Measurements from ENCODE around the gene CNTD1. TPM values are rescaled to one million over a fixed set of nuclear protein-coding genes. Genes with fewer than 3 reads are reported as not detected.
A peak's percentile ranks its signal among the peaks of the same experiment; 100 is the strongest.

CNTD1 gene
- total RNA-seq, 1 experiment from 2014 or later, result not detected

- ChIA-PET POLR2A (interaction anchor here (0.7 to 2.5 kb wide), 3 partner anchors 14 to 102 kb away, joined by 3 to 15 read pairs (median 4); partner anchors contain the start of gene PSME3), CTCF (interaction anchor here (1.5 to 5.0 kb wide), 2 partner anchors 82 to 91 kb away, joined by 5 to 60 read pairs; no protein-coding TSS in a partner anchor)
- H3K27ac Mint-ChIP-seq (ENCODE audit: low read depth, unreplicated experiment), result no peak overlapping the region
- intact Hi-C loops (cut with micrococcal nuclease), result no loop called here
- peaks cover 13% of the 10 kb centered on the region for H3K4me1 Mint-ChIP-seq (ENCODE audit: insufficient read depth, unreplicated experiment)
- peak; percentile 70 for DNase-seq (ENCODE audit: unreplicated experiment)
- no peaks in the 10 kb centered on the region for H3K9me3 Mint-ChIP-seq (ENCODE audit: unreplicated experiment)
- H3K4me3 Mint-ChIP-seq (ENCODE audit: unreplicated experiment), result no peak overlapping the region
- H3K36me3 Mint-ChIP-seq (ENCODE audit: insufficient read depth, unreplicated experiment), result peaks cover 31% of the 10 kb centered on the region
- no peak for TF ChIP-seq CTCF (IDR thresholded peaks at IDR 0.05; ENCODE audit: unreplicated experiment)
- H3K27me3 Mint-ChIP-seq (ENCODE audit: insufficient read depth, unreplicated experiment), result peaks cover 13% of the 10 kb centered on the region
- no TSS peak for BruUV-seq (replicated peaks)
These were observed 48.1 kb downstream of the CNTD1 start for GRCh38 chr17:42846594-42847280.

DNA sequence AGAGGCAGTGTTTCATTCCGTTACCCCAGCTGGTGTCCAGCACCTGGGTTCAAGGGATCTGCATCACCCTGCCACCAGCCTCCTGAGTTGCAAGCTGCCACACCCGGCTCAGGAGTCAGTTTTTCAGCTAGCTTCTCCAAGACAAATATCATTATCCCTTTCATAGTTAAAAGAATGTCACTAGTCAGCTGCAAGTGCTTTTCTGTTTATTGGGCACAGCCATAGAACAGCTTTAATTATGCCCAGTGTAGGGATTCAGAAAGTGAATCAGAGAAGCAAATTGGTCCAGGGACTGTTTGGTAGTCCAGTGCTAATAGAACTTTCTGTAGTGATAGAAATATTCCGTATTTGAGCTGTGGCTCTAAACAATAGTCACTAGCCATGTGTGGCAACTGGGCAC lies 49.4 kb downstream of the CNTD1 start:
- DNase-seq (ENCODE audit: unreplicated experiment), result no peak
- intact Hi-C loops (cut with micrococcal nuclease), result no loop called here
- Mint-ChIP-seq H3K27ac (ENCODE audit: low read depth, unreplicated experiment) (no peak overlapping the region), H3K4me3 (ENCODE audit: unreplicated experiment) (no peak overlapping the region), H3K9me3 (ENCODE audit: unreplicated experiment) (no peaks in the 10 kb centered on the region), H3K36me3 (ENCODE audit: insufficient read depth, unreplicated experiment) (peaks cover 18% of the 10 kb centered on the region), H3K4me1 (ENCODE audit: insufficient read depth, unreplicated experiment) (peaks cover 13% of the 10 kb centered on the region), H3K27me3 (ENCODE audit: insufficient read depth, unreplicated experiment) (peaks cover 13% of the 10 kb centered on the region)
- no peak for TF ChIP-seq CTCF (IDR thresholded peaks at IDR 0.05; ENCODE audit: unreplicated experiment)
- no TSS peak for BruUV-seq (replicated peaks)
- POLR2A ChIA-PET, result interaction anchor here (0.7 to 1.4 kb wide), 4 partner anchors 15 to 89 kb away, joined by 3 to 8 read pairs (median 3); partner anchors contain the start of gene PSME3
- CTCF ChIA-PET, result interaction anchor here (0.5 to 2.0 kb wide), 6 partner anchors 81 to 851 kb away, joined by 3 to 9 read pairs (median 4); partner anchors contain the start of gene RND2

DNA sequence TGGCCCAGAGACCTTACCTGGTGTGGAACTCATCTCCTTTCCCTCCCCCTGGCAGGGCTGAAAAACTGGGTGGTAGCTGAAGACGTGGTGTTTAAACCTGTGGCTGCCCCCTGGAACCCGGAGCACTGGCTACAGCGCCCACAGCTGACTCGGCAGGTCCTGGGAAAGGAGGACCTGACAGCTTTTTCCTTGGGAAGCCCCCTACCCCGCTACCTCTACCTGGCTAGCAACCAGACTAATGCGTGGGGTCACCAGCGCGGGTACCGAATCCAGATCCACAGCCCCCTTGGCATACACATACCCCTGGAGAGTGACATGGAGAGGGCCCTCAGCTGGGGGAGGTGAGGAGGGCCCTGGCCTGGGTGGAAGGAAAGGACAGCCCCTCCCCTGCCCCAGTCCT lies 50.4 kb downstream of the CNTD1 start:
- TF ChIP-seq CTCF (IDR thresholded peaks at IDR 0.05; ENCODE audit: unreplicated experiment), result no peak
- Mint-ChIP-seq H3K27ac (ENCODE audit: low read depth, unreplicated experiment) (no peak overlapping the region), H3K4me1 (ENCODE audit: insufficient read depth, unreplicated experiment) (peaks cover 13% of the 10 kb centered on the region), H3K9me3 (ENCODE audit: unreplicated experiment) (no peaks in the 10 kb centered on the region), H3K36me3 (ENCODE audit: insufficient read depth, unreplicated experiment) (peaks cover 8% of the 10 kb centered on the region), H3K4me3 (ENCODE audit: unreplicated experiment) (no peak overlapping the region), H3K27me3 (ENCODE audit: insufficient read depth, unreplicated experiment) (peaks cover 22% of the 10 kb centered on the region)
- POLR2A ChIA-PET, result interaction anchor here (0.9 to 1.4 kb wide), 2 partner anchors 16 to 88 kb away, joined by 3 to 8 read pairs; partner anchors contain the start of gene PSME3
- DNase-seq (ENCODE audit: unreplicated experiment), result no peak
- intact Hi-C loops (cut with micrococcal nuclease), result no loop called here
- BruUV-seq (replicated peaks), result no TSS peak
- CTCF ChIA-PET, result interaction anchor here (0.9 to 2.0 kb wide), 5 partner anchors 15 to 176 kb away, joined by 3 to 9 read pairs (median 4); partner anchors contain the start of gene RND2

GRCh38 chr17:42849451-42850181 lies 51.0 kb downstream of the CNTD1 start:
- no TSS peak for BruUV-seq (replicated peaks)
- intact Hi-C loops (cut with micrococcal nuclease), result no loop called here
- ChIA-PET POLR2A (no interaction called here), CTCF (interaction anchor here (0.6 to 2.0 kb wide), 6 partner anchors 14 to 89 kb away, joined by 3 to 9 read pairs (median 6); no protein-coding TSS in a partner anchor)
- H3K27me3 Mint-ChIP-seq (ENCODE audit: insufficient read depth, unreplicated experiment), result peaks cover 26% of the 10 kb centered on the region
- H3K27ac Mint-ChIP-seq (ENCODE audit: low read depth, unreplicated experiment), result no peak overlapping the region
- peaks cover 13% of the 10 kb centered on the region for H3K4me1 Mint-ChIP-seq (ENCODE audit: insufficient read depth, unreplicated experiment)
- no peak overlapping the region for H3K4me3 Mint-ChIP-seq (ENCODE audit: unreplicated experiment)
- H3K9me3 Mint-ChIP-seq (ENCODE audit: unreplicated experiment), result no peaks in the 10 kb centered on the region
- no peak for TF ChIP-seq CTCF (IDR thresholded peaks at IDR 0.05; ENCODE audit: unreplicated experiment)
- no peak for DNase-seq (ENCODE audit: unreplicated experiment)
- peaks cover 7% of the 10 kb centered on the region for H3K36me3 Mint-ChIP-seq (ENCODE audit: insufficient read depth, unreplicated experiment)

Data from MCF 10A (cell line).